HG03442 (cell line): ENCODE results near the gene CSRNP2.
"Not testable (repeated sequence)": the region's sequence is repeated elsewhere in the genome, so short reads cannot be mapped to it uniquely, and the experiment has no call there.

Experiments
- ATAC-seq: cut with Tn5 transposase; IDR thresholded peaks from one replicate; pipeline ENCODE4 v1.9.1; 2021; ENCODE audit warnings: mild to moderate bottlenecking, moderate library complexity; ENCODE audit not compliant: unreplicated experiment

Gene CSRNP2

GRCh38 chr12:51078346-51078745, 5.0 kb downstream of the CSRNP2 start:
- not testable (repeated sequence) for ATAC-seq

- no peak for ATAC-seq
These were observed 5.5 kb downstream of the CSRNP2 start for GRCh38 chr12:51077930-51078329.

DNA sequence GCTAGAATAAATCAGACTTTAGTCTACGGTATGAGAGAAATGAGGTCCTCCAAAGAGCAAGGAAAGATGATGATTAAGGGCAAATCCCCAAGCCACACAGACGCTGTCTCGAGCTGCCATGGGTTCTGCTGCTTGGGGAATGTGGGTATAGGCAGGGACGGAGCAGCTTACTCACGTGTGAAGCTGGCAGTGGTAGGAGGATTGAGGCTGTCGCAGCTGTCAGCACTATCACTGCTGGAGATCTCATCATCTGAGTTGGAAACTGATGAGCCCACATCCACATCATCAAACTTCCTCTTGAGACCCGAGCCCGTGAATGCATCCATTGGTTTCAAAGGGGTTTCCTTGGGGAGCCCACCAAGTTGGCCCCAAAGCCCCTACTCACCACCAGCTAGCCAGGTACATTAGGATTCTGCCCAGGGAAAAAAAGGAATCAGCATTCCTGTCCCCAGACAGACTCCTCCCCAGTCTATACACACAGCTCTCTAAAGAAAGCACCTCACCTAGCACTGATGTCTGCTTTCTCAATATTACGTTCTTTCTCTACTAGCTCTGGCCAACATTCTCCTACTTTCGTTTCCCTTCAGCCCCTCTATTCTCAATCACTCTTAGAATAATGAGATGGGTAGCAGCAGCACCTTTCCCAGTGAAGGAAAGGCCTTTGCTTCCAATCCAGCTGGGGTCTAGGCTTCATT, 7.0 kb downstream of the CSRNP2 start:
- ATAC-seq: no peak

DNA sequence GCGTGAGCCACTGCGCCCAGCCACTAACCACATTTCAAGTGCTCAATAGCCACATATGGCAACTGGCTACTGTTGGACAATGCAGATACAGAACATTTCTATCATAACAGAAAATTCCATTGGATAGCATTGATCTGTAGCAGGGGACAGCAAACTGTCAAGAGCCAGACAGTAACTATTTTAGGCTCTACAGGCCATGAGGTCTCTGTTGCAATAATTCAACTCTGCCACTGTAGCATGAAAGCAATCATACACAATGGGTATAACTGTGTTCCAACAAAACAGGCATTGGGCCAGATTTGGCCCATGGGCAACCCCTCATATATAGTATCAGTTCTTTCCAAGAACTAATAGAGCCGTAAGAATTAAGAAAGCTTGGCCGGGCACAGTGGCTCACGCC, 8.0 kb downstream of the CSRNP2 start:
- no peak for ATAC-seq

- no peak for ATAC-seq
These were observed 11.7 kb downstream of the CSRNP2 start for GRCh38 chr12:51071663-51072062.

DNA sequence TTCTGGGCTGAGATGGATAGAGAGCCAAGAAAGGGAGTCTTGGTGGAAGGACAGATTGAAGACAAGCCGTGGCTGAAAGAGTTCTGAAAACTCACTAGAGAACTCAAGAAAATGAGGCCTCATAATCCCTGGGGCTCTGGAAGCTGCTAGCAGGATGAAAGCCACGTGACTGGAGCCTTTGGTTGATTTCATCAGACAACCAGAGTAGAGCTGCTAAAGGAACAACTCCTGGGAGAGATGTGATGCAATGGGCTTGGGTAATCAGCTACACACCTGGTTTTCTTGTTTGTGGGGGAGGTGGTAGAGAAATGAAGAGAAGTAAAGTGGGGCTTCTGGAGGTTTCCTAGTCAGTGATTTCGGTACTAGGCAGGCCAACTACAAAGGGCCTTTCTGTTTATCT, 13.4 kb downstream of the CSRNP2 start:
- no peak for ATAC-seq

GRCh38 chr12:51067771-51068170, 15.6 kb downstream of the CSRNP2 start:
- no peak for ATAC-seq

- ATAC-seq: no peak
These were observed 16.2 kb downstream of the CSRNP2 start for GRCh38 chr12:51067229-51067628.

DNA sequence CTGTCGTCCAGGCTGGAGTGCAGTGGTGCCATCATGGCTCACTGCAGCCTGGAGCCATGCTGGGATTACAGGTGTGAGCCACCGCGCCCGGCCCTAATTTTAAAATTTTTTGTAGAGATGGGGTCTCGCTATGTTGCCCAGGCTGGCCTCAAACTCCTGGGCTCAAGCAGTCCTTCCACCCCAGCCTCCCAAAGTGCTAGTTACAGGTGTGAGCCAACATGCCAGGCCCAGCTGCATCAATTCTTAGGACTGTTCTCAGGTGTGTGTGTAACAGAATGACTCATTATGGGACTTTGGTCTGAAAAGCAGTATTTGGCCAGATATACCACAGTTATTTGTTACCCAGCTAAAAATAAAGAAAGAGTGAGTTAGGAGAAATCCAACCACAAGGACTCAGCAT, 17.9 kb downstream of the CSRNP2 start:
- no peak for ATAC-seq

DNA sequence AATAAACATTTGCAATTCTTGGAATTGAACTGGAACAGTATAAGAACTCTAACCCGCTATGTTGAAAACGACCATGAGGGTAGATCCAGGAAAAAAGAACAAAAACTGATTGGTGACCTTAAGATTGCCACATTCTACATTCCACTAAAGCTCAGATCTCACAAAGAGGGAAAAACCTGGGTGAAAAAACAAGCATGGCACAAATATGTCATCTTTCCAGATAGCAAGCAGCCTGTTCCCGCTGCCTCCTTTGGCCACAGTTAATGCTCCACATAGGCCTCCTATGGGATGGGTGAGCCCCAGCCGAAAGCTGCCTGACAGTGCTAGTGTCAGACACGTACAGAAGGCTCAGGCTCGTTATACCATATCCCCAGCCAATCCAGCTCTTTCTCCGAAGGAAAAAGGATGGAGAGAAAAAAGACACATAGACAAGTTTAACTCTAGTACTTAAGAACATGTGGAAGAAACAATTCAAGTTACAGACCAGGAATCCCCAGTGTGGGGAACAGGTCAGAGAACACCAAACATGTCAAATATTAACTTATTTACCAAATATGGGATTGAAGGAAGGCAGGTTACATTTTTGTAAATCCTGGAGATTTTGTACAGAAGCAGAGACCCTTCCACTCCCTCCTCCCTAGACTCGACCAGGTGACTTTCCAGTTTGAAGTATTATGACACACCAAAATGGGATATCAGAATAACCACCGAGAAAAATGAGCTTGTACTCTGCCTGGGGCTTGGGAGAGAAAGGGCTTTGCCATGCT, 20.6 kb downstream of the CSRNP2 start:
- ATAC-seq: no peak

- ATAC-seq: no peak
These were observed 24.3 kb downstream of the CSRNP2 start for GRCh38 chr12:51059086-51059485.

GRCh38 chr12:51056242-51056641, 27.2 kb downstream of the CSRNP2 start:
- no peak for ATAC-seq

DNA sequence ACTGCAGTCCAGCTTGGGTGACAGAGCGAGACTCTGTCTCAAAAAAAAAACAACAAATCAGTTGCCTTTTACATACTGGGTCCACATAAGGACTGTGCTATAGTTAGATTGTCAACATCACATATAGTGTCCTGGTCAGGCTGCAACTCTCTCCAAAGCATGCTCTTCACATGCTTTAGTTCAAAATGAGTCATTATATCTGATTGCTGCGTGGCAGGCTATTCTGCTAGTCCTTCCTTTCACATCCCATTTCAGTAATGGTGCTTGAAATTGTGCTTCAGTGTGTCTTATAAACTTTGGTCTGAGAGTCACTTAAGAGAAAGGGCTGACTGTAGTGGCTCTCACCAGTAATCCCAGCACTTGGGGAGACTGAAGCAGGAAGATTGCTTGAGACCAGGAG, 28.3 kb downstream of the CSRNP2 start:
- no peak for ATAC-seq

DNA sequence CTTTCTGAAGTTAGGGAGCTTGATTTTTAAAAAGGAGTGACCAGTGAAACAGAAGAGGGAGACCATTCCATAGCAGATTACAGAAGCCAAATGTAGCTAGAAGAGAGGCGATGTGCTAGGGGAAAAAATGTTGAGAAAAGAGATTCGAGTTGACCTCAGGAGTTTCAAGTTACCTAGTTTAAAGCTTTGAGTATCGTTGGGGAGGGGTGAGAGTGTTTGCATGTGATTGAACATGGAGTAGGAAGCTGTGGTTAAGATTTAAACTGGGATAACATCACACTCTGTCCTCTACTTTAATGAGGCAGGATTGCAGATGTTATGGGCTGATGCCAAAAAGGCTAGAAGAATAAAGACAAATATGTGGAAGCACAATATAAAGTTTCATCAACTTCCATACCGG, 31.6 kb downstream of the CSRNP2 start:
- no peak for ATAC-seq

- no peak for ATAC-seq
These were observed 33.9 kb downstream of the CSRNP2 start for GRCh38 chr12:51049525-51049924.

DNA sequence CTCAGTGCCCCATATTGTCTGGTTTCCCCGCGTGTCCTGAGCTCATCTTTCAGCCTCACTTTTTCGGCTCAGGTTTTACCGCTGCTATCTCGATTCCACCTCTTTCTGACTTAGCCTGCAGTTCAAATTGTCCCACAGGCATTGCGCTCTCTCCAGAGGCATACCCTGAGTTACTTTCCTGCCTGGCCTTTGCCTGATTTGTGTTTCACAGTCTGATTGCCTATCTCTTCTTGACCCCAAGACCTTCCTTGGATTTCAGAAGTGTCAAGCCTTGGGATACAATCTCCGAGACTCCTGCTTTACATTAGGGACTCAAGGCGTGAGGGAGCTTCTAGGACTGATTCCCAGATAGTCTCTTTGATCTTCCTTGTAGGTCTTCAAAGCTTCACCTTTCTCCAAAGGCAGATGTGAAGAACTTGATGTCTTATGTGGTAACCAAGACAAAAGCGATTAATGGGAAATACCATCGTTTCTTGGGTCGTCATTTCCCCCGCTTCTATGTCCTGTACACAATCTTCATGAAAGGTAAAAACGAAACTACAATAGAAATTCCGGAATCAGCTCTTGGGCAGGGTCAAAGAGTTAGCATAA, 34.6 kb downstream of the CSRNP2 start:
- no peak for ATAC-seq

- ATAC-seq: peak; percentile 92
These were observed 35.5 kb downstream of the CSRNP2 start, which contains the start of gene LETMD1 for GRCh38 chr12:51047655-51048540. Gene LETMD1 (plus strand): TSS chr12:51048327. CDS start chr12:51048357, 30 bp downstream.

GRCh38 chr12:51036279-51036678, 47.1 kb downstream of the CSRNP2 start:
- ATAC-seq: no peak

- no peak for ATAC-seq
These were observed 49.8 kb downstream of the CSRNP2 start for GRCh38 chr12:51033457-51034089.

DNA sequence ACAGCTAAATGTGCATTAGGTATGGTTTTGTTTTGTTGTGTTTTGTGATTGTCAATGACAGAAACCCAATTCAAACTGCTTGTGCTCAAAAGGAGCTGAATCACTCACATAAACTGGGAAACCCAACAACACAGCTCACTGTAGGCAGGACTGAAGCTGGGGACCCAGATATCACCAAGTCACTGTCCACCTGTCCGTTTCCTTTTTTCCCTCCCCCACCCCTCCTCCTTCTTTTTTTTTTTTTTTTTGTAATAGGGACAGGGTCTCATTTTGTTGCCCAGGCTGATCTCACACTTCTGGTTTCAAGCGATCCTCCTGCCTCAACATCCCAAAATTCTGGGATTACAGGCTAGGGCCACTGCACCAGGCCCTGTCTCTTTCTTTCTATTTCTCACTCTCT, 50.3 kb downstream of the CSRNP2 start:
- ATAC-seq: no peak

DNA sequence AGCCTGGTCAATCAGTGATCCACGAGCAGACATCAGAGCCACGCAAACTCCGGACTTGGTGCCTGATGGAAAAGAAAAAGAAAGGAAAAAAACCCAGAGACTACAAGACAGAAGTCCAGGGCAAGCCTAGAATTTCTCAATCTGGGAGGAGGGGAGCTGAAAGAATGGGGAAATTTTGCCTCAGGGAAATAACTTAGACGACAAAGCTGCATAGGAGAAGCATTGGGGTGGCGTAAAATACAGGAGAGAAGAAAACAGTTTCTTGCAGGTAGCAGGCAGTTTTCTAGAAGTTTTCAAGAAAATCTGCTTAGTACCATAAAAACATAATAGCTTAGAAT, 54.6 kb downstream of the CSRNP2 start:
- no peak for ATAC-seq
